ENCODE results near the gene CD1D. TPM values are rescaled to one million over a fixed set of nuclear protein-coding genes. Genes with fewer than 3 reads are reported as not detected.
A peak's percentile ranks its signal among the peaks of the same experiment; 100 is the strongest.
"Not testable (repeated sequence)": the region's sequence is repeated elsewhere in the genome, so short reads cannot be mapped to it uniquely, and the experiment has no call there.

Gene CD1D
- total RNA-seq, 4 donors from 2014 or later, result 11.6 to 34.7 (median 16.4) TPM

GRCh38 chr1:158155673-158156072, 25.0 kb upstream of the CD1D start:
- H3K4me3 ChIP-seq, result no peak overlapping the region
- no peaks in the 10 kb centered on the region for H3K9me3 ChIP-seq
- no peaks in the 10 kb centered on the region for H3K4me1 ChIP-seq
- TF ChIP-seq CTCF (IDR thresholded peaks at IDR 0.05), result no peak
- TF ChIP-seq POLR2A (IDR thresholded peaks at IDR 0.05), result no peak
- no peak for DNase-seq
- H3K27ac ChIP-seq, result no peak overlapping the region
- no peaks in the 10 kb centered on the region for H3K27me3 ChIP-seq
- no peaks in the 10 kb centered on the region for H3K36me3 ChIP-seq

GRCh38 chr1:158159597-158159996, 21.1 kb upstream of the CD1D start:
- Histone ChIP-seq H3K4me1 (peaks cover 0 to 4% (median 0%) of the 10 kb centered on the region in 4 donors), H3K9me3 (no peaks in the 10 kb centered on the region), H3K27me3 (no peaks in the 10 kb centered on the region), H3K36me3 (no peaks in the 10 kb centered on the region), H3K4me3 (no peak overlapping the region), H3K27ac (no peak overlapping the region)
- no peak for DNase-seq
- no peak for TF ChIP-seq POLR2A (IDR thresholded peaks at IDR 0.05)
- no peak for TF ChIP-seq CTCF (IDR thresholded peaks at IDR 0.05)

GRCh38 chr1:158161446-158161845, 19.2 kb upstream of the CD1D start:
- DNase-seq, result no peak
- no peaks in the 10 kb centered on the region for H3K36me3 ChIP-seq

GRCh38 chr1:158163000-158163947, 17.4 kb upstream of the CD1D start:
- H3K27ac ChIP-seq, result peak overlapping the region in 2 of 4 donors; percentile 33 to 50
- peak in 1 of 3 donors; percentile 27 for DNase-seq
- no peaks in the 10 kb centered on the region for H3K36me3 ChIP-seq
- TF ChIP-seq POLR2A (IDR thresholded peaks at IDR 0.05), result no peak
- TF ChIP-seq CTCF (IDR thresholded peaks at IDR 0.05), result no peak
- no peaks in the 10 kb centered on the region for H3K27me3 ChIP-seq
- H3K4me3 ChIP-seq, result no peak overlapping the region
- peaks cover 0 to 4% (median 0%) of the 10 kb centered on the region in 4 donors for H3K4me1 ChIP-seq
- no peaks in the 10 kb centered on the region for H3K9me3 ChIP-seq

More at GRCh38 chr1:158161446-158161845, 19.2 kb upstream of the CD1D start:
- H3K9me3 ChIP-seq, result no peaks in the 10 kb centered on the region
- no peak overlapping the region for H3K4me3 ChIP-seq
- no peaks in the 10 kb centered on the region for H3K27me3 ChIP-seq
- TF ChIP-seq CTCF (IDR thresholded peaks at IDR 0.05) (no peak), POLR2A (IDR thresholded peaks at IDR 0.05) (no peak)
- H3K27ac ChIP-seq, result no peak overlapping the region
- peaks cover 0 to 4% (median 0%) of the 10 kb centered on the region in 4 donors for H3K4me1 ChIP-seq

GRCh38 chr1:158169105-158169504, 11.6 kb upstream of the CD1D start:
- no peaks in the 10 kb centered on the region for H3K4me1 ChIP-seq
- no peaks in the 10 kb centered on the region for H3K9me3 ChIP-seq
- no peak overlapping the region for H3K27ac ChIP-seq
- H3K27me3 ChIP-seq, result no peaks in the 10 kb centered on the region
- no peaks in the 10 kb centered on the region for H3K36me3 ChIP-seq
- H3K4me3 ChIP-seq, result no peak overlapping the region
- TF ChIP-seq CTCF (IDR thresholded peaks at IDR 0.05), result no peak
- no peak for TF ChIP-seq POLR2A (IDR thresholded peaks at IDR 0.05)
- DNase-seq, result no peak

GRCh38 chr1:158175915-158176314, 4.8 kb upstream of the CD1D start:
- not testable (repeated sequence) for H3K9me3 ChIP-seq, H3K27me3 ChIP-seq, DNase-seq, H3K27ac ChIP-seq, H3K4me1 ChIP-seq, H3K4me3 ChIP-seq, H3K36me3 ChIP-seq

Measured in Peyer's patch (tissue), 4 donors.